MG63 (cell line): ENCODE results near the gene CCP110. TPM values are rescaled to one million over a fixed set of nuclear protein-coding genes. Genes with fewer than 3 reads are reported as not detected.

ENCODE experiments used
- total RNA-seq: library from RNA; depleted of rRNA; stranded (reverse); fragments of >200 nt; shearing (Covaris generic); gene quantifications from 2 replicates; pipeline ENCODE4 v1.2.3, GENCODE V29; 2014; ENCODE audit warnings: low replicate concordance; rRNA removed

Gene CCP110
- total RNA-seq, 1 experiment from 2014 or later: 10.7 TPM

Other genes with a start within 250 kb of the CCP110 start
- not detected in 2 replicates for gene CLEC19A, start 238.2 kb upstream of the CCP110 start, total RNA-seq
- not detected in 2 replicates for gene TMC5, start 106.1 kb upstream of the CCP110 start, total RNA-seq
- 35.3 and 37.9 TPM in 2 replicates for gene GDE1, start 1.8 kb upstream of the CCP110 start, total RNA-seq
- gene VPS35L, start 31.8 kb downstream of the CCP110 start, total RNA-seq: 6.7 and 7.6 TPM in 2 replicates
- gene KNOP1, start 194.3 kb downstream of the CCP110 start, total RNA-seq: 15.1 and 15.2 TPM in 2 replicates
- gene IQCK, start 194.3 kb downstream of the CCP110 start, total RNA-seq: 7.1 and 11.6 TPM in 2 replicates